A549 (cell line): ENCODE data around the gene SDF2L1. TPM values are rescaled to one million over a fixed set of nuclear protein-coding genes. Genes with fewer than 3 reads are reported as not detected.
A peak's percentile ranks its signal among the peaks of the same experiment; 100 is the strongest.

Experiments used
- ATAC-seq, 2 experiments: fragments of 200-7000 bp in 1 of 2; fragments of >200 bp in 1 of 2; cut with Nextera tagmentation in 1 of 2; cut with Tn5 transposase in 1 of 2; 3 replicates each; pipeline versions ENCODE4 v1.8.0 to v1.9.1; 2018 to 2020; ENCODE audit warnings: mild to moderate bottlenecking in 1 of 2, moderate library complexity in 1 of 2
- CTCF ChIA-PET: fragments of 300-600 bp; sonication (Branson Sonifier 250); formaldehyde crosslinking; extraction: SDS; loops from one replicate; lab custom pipeline; 2021; ENCODE audit warnings: antibody characterized with exemption, inconsistent platforms; lab: Yijun Ruan, JAX
- POLR2A ChIA-PET: fragments of 350-600 bp; formaldehyde crosslinking; extraction: SDS; loops from one replicate; lab custom pipeline; 2021; ENCODE audit warnings: antibody characterized with exemption, inconsistent platforms; lab: Yijun Ruan, JAX
- DNase-seq, 2 experiments: peaks; one replicate each; pipeline versions ENCODE4 v3.0.0 to v3.0.0-alpha.2; 2011 to 2016; ENCODE audit warnings: low read depth in 1 of 2, low spot score in 1 of 2
- FAIRE-seq: peaks from 2 replicates; lab custom pipeline; 2011; peaks lifted over from hg19 to GRCh38; lab: Jason Lieb, UNC
- H3K27ac ChIP-seq, 2 experiments: fragments of >200 bp; sonication (Bioruptor Twin); formaldehyde crosslinking; 3 replicates each; pipeline ENCODE4 v1.5.1; 2016 to 2017
- H3K4me1 ChIP-seq: fragments of >200 bp; sonication (Bioruptor Twin); formaldehyde crosslinking; 3 replicates; pipeline ENCODE4 v1.6.1; 2016
- H3K4me2 ChIP-seq: fragments of >200 bp; sonication (Bioruptor Twin); formaldehyde crosslinking; 3 replicates; pipeline ENCODE4 v1.6.1; 2016
- H3K4me3 ChIP-seq: fragments of >200 bp; sonication (Bioruptor Twin); formaldehyde crosslinking; 3 replicates; pipeline ENCODE4 v1.5.1; 2016
- H3K9me3 ChIP-seq: fragments of >200 bp; sonication (Bioruptor Twin); formaldehyde crosslinking; 3 replicates; pipeline ENCODE4 v1.6.1; 2016
- ATOH8 ChIP-seq: fragments of 250-450 bp; sonication (Bioruptor Pico); IDR thresholded peaks from 2 replicates; pipeline ENCODE4 v1.5.0; 2020; ENCODE audit warnings: low read depth, mild to moderate bottlenecking, moderate library complexity
- BCL3 ChIP-seq: fragments of >200 bp; sonication (Bioruptor Twin); formaldehyde crosslinking; IDR thresholded peaks from 3 replicates; pipeline ENCODE4 v1.6.1; 2016
- CBX2 ChIP-seq: fragments of 200-600 bp; sonication (generic); IDR thresholded peaks from 2 replicates; pipeline ENCODE4 v1.6.1; 2016; ENCODE audit warnings: low read depth, mild to moderate bottlenecking, borderline replicate concordance
- CHD4 ChIP-seq: fragments of 200-600 bp; sonication (generic); IDR thresholded peaks from 2 replicates; pipeline ENCODE4 v1.6.1; 2016; ENCODE audit warnings: antibody characterized with exemption, mild to moderate bottlenecking, borderline replicate concordance
- E2F6 ChIP-seq: IDR thresholded peaks from 2 replicates; pipeline ENCODE4 v1.6.1; 2012; ENCODE audit warnings: low read depth, borderline replicate concordance
- EHMT2 ChIP-seq: fragments of 200-600 bp; sonication (generic); IDR thresholded peaks from 2 replicates; pipeline ENCODE4 v1.6.1; 2016; ENCODE audit warnings: antibody characterized with exemption, low read depth, mild to moderate bottlenecking, moderate library complexity
- ELK1 ChIP-seq: fragments of 150-350 bp; IDR thresholded peaks from 2 replicates; pipeline ENCODE4 v1.6.1; 2014; ENCODE audit warnings: low read depth, mild to moderate bottlenecking, low read length
- FOXS1 ChIP-seq: fragments of 250-450 bp; sonication (Bioruptor Pico); IDR thresholded peaks from 2 replicates; pipeline ENCODE4 v1.5.0; 2020; ENCODE audit warnings: mild to moderate bottlenecking, moderate library complexity
- GATA3 ChIP-seq: IDR thresholded peaks from 2 replicates; pipeline ENCODE4 v1.6.1; 2012; ENCODE audit warnings: borderline replicate concordance
- HMGXB4 ChIP-seq: fragments of 250-450 bp; sonication (Bioruptor Pico); IDR thresholded peaks from 2 replicates; pipeline ENCODE4 v1.5.0; 2021; ENCODE audit warnings: mild to moderate bottlenecking, moderate library complexity, borderline replicate concordance
- JUN ChIP-seq, 2 experiments: fragments of >200 bp; sonication (Bioruptor Twin); formaldehyde crosslinking; IDR thresholded peaks; 2 replicates in 1 of 2; 3 replicates in 1 of 2; pipeline ENCODE4 v1.6.1; 2016 to 2017
- JUNB ChIP-seq: fragments of >200 bp; sonication (Bioruptor Twin); formaldehyde crosslinking; IDR thresholded peaks from 2 replicates; pipeline ENCODE4 v1.6.1; 2016
- KDM1A ChIP-seq: fragments of 200-600 bp; sonication (generic); IDR thresholded peaks from 2 replicates; pipeline ENCODE4 v1.6.1; 2016; ENCODE audit warnings: low read depth, mild to moderate bottlenecking
- MAZ ChIP-seq: fragments of 150-350 bp; IDR thresholded peaks from 2 replicates; pipeline ENCODE4 v1.6.1; 2014; ENCODE audit warnings: antibody characterized with exemption, low read depth, low read length, borderline replicate concordance
- NFE2L2 ChIP-seq: fragments of 150-350 bp; conservative IDR thresholded peaks from 2 replicates; pipeline ENCODE4 v1.6.1; 2014; ENCODE audit warnings: low read length
- RCOR1 ChIP-seq: fragments of 150-350 bp; IDR thresholded peaks from 2 replicates; pipeline ENCODE4 v1.6.1; 2014; ENCODE audit warnings: antibody characterized with exemption, low read length, low read depth
- SMC3 ChIP-seq: fragments of >200 bp; sonication (Bioruptor Twin); formaldehyde crosslinking; IDR thresholded peaks from 3 replicates; pipeline ENCODE4 v1.6.1; 2018; ENCODE audit warnings: inconsistent platforms
- SREBF2 ChIP-seq: fragments of 450-650 bp; IDR thresholded peaks from 2 replicates; pipeline ENCODE4 v1.6.1; 2014; ENCODE audit warnings: mild to moderate bottlenecking, moderate library complexity
- TFCP2L1 ChIP-seq: fragments of 250-450 bp; sonication (Bioruptor Pico); IDR thresholded peaks from 2 replicates; pipeline ENCODE4 v1.5.0; 2021; ENCODE audit warnings: mild to moderate bottlenecking
- TP53 ChIP-seq: fragments of 250-450 bp; sonication (Bioruptor Pico); IDR thresholded peaks from 2 replicates; pipeline ENCODE4 v1.5.0; 2021; ENCODE audit warnings: mild to moderate bottlenecking, moderate library complexity
- ZC3H11A ChIP-seq: fragments of 450-650 bp; IDR thresholded peaks from 2 replicates; pipeline ENCODE4 v1.6.1; 2014; ENCODE audit warnings: antibody characterized with exemption, mild to moderate bottlenecking
- ZNF302 ChIP-seq: fragments of 250-450 bp; sonication (Bioruptor Pico); IDR thresholded peaks from 2 replicates; pipeline ENCODE4 v1.9.0; 2021; ENCODE audit warnings: inconsistent platforms, mild to moderate bottlenecking, moderate library complexity
- WGBS: methylation state at CpG from one replicate; pipeline ENCODE4 v1.1.6; 2017; ENCODE audit errors: missing lambda C conversion rate; 5-methylcytosine and 5-hydroxymethylcytosine counted together
- polyA plus RNA-seq, 4 experiments: library from polyadenylated mRNA; depleted of rRNA in 3 of 4; stranded (reverse); fragments of >200 nt; fragmentation: RNase III in 1 of 4; extraction: RNeasy Plus Mini Kit Qiagen cat#74134 plus additional on column Dnase treatment in 1 of 4; gene quantifications; 2 replicates in 3 of 4; 3 replicates in 1 of 4; pipeline ENCODE4 v1.2.3, GENCODE V29; 2011 to 2017

SDF2L1 gene
- polyA plus RNA-seq, 2 of the 4 experiments (the other 2 are of a cell fraction), result 13.7 to 41.9 TPM

- TF ChIP-seq HMGXB4 (CRISPR knock-in tag), result no peak
- no peak for TF ChIP-seq EHMT2
- TF ChIP-seq FOXS1 (CRISPR knock-in tag), result no peak
These were observed 15.2 kb upstream of the SDF2L1 start (continued) for GRCh38 chr22:21626735-21627469.

- Histone ChIP-seq H3K9me3 (no peaks in the 10 kb centered on the region), H3K4me2 (peak overlapping the region; percentile 99), H3K4me3 (peak overlapping the region; percentile 98), H3K27ac (peak overlapping the region; percentile 98 to 100), H3K4me1 (peaks cover 14% of the 10 kb centered on the region; the same call in 1 of the 3 replicates)
- FAIRE-seq (no peak), DNase-seq (no peak), ATAC-seq (peak; percentile 1 to 7; a peak in 4 of 6 replicates)
- TF ChIP-seq EHMT2, result no peak
- TF ChIP-seq ATOH8 (CRISPR knock-in tag), result no peak
- TF ChIP-seq TFCP2L1 (CRISPR knock-in tag), result no peak
- peak; percentile 79; the same call in 1 of the 2 replicates for TF ChIP-seq TP53 (CRISPR knock-in tag)
- 82% methylated on average over 46 of the region's 74 CpGs for WGBS
- ChIA-PET CTCF (interaction anchor here (0.8 to 9.7 kb wide), 15 partner anchors 7 to 52 kb away, joined by 3 to 133 read pairs (median 5); partner anchors contain the start of gene SDF2L1), POLR2A (interaction anchor here (0.5 to 1.1 kb wide), 10 partner anchors 8 to 55 kb away, joined by 3 to 30 read pairs (median 3); partner anchors contain the start of genes PPIL2 and SDF2L1)
These were observed 13.5 kb upstream of the SDF2L1 start for GRCh38 chr22:21628386-21629254.

- 1% methylated on average over 20 of the region's 93 CpGs for WGBS
- no peak for FAIRE-seq
- POLR2A ChIA-PET, result interaction anchor here (0.5 to 1.1 kb wide), 10 partner anchors 9 to 58 kb away, joined by 3 to 30 read pairs (median 4); partner anchors contain the start of genes PPIL2 and SDF2L1
- TF ChIP-seq BCL3, result peak; percentile 43; the same call in 1 of the 3 replicates
- no peak for TF ChIP-seq GATA3
- no peak for TF ChIP-seq CHD4
- no peak for TF ChIP-seq MAZ
- TF ChIP-seq TP53 (CRISPR knock-in tag), result 0 out of 2 replicates have a peak, but pooled peaks have one; percentile 2
- TF ChIP-seq NFE2L2, result no peak
- peak; percentile 74 for TF ChIP-seq ATOH8 (CRISPR knock-in tag)
- no peak for TF ChIP-seq KDM1A
- no peak; the same call in 1 of the 3 replicates for TF ChIP-seq SMC3
- no peak for TF ChIP-seq CBX2
- TF ChIP-seq JUN (IDR thresholded peaks at IDR 0.05), result peak in 1 of 2 experiments; percentile 46; a peak in 2 of 5 replicates
- TF ChIP-seq ELK1, result no peak
- TF ChIP-seq ZNF302, result no peak
- TF ChIP-seq JUNB, result no peak
- TF ChIP-seq SREBF2, result no peak
- peak; percentile 95 for TF ChIP-seq E2F6
- TF ChIP-seq ZC3H11A, result no peak
- no peak for TF ChIP-seq RCOR1
These were observed 12.6 kb upstream of the SDF2L1 start, which contains the start of gene YDJC for GRCh38 chr22:21629255-21630149. TSS of gene YDJC (minus strand) at chr22:21630022. CDS start at chr22:21630014, 8 bp downstream.

More at GRCh38 chr22:21629255-21630149, 12.6 kb upstream of the SDF2L1 start, which contains the start of gene YDJC:
- ATAC-seq (peak; percentile 90 to 92), DNase-seq (peak; percentile 76 to 92)
- Histone ChIP-seq H3K4me1 (peaks cover 9% of the 10 kb centered on the region; the same call in 1 of the 3 replicates), H3K27ac (peak within 1 kb of the TSS; percentile 98 to 100), H3K4me3 (peak within 1 kb of the TSS; percentile 98), H3K4me2 (peak within 1 kb of the TSS; percentile 99), H3K9me3 (no peaks in the 10 kb centered on the region)
- CTCF ChIA-PET, result interaction anchor here (0.6 to 9.7 kb wide), 18 partner anchors 8 to 72 kb away, joined by 3 to 133 read pairs (median 5); partner anchors contain the start of gene SDF2L1
